Left renal pelvis (tissue), 4 donors: ENCODE measurements around the gene VHLL. TPM values are rescaled to one million over a fixed set of nuclear protein-coding genes. Genes with fewer than 3 reads are reported as not detected.

Source experiments
- DNase-seq, 4 donors: peaks; one replicate each; pipeline ENCODE4 v3.0.0-alpha.2; 2013; ENCODE audit warnings: low read depth in 4 of 4, low spot score in 3 of 4
- polyA plus RNA-seq, 4 donors: library from polyadenylated mRNA; unstranded; fragments of 120-200 nt; gene quantifications; one replicate each; pipeline ENCODE4 v1.2.1, GENCODE V29; 2013; ENCODE audit not compliant: insufficient read length in 4 of 4

The VHLL gene
- polyA plus RNA-seq, 4 donors, result not detected

- no peak for DNase-seq
Measured at GRCh38 chr1:156259805-156260204, 39.3 kb downstream of the VHLL start.

DNA sequence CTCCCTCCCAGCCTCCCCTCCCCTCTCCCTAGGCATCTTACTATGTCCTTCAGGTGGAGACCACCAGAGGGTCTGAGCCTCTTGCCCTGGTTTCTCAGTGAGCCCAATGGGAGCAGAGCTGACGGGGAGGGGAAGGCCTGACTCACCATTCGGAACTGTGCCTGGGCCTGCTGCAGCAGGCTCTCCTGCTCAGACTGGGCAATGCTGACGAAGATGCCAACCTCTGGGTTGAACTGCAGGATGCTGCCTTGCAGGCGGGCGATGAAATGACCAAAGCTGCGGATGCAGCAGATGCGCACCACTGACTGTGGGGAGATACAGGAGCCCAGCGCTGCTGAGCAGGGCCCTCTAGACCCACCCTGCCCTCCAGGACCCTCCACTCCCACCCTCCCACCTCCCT is 40.2 kb downstream of the VHLL start:
- no peak for DNase-seq

- no peak for DNase-seq
Measured at GRCh38 chr1:156257711-156258110, 41.4 kb downstream of the VHLL start.

DNA sequence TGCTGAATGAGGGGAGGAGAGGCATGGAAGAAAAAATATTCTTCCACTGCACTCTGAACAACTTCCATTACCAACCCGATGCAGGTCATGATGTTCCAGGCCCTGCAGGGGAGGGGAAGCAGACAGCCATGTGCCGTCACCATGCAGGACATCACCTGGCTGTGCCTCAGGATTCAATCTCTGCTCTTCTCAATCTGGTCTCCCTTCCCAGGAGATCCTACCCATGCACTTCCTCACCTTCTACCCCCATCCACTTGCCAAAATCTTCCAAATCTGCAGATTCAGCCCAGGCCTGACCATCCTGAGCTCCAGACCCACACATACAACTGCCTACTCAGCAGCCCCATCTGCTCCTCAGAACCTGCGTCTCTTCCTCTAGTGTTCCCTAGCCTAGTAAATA is 45.5 kb downstream of the VHLL start:
- DNase-seq, result no peak

DNA sequence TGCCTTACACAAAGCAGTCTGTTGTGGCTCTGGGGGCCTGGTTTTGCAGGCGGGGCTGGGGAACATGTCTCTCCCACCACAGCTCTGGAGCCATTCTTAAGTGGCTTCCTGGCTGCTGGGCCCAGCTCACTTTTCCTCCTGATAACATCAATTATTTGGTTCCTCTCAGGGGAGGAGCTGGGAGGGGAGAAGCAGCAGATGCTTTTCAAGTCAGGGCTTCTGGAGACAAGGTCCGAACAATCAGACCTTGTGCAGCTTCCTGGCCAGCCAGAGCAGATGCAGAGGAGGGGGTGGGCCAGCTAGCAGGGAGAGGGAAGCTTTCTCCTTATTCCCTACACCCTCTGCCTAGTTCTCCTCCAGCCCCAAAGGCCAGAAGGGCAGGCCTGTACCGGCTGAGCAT is 47.6 kb downstream of the VHLL start:
- no peak for DNase-seq

DNA sequence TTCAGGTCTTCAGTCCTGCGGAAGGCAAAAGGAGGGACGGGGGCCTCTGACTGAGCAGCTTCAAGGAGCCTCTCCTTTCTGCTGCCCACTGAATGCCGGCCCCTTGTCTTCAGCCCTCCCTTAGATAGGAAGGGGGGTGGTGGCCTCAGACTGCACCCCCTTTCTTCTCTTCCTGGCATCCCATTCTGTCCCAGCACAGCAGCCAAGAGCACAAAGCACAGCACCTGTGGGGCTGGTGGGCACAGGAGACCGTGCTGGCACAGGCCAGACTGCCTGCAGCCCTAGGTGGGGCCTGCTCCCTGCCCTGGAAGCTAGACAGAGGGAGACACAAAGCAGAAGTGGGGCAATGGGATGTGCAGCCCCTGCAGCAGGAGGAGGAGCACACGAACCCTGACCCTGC is 49.5 kb downstream of the VHLL start:
- DNase-seq, result no peak

Other genes starting within 250 kb of the VHLL start
- 10 to 100 TPM; 38.3 to 61.2 (median 51.5) TPM for gene UBQLN4, start 245.5 kb downstream of the VHLL start, polyA plus RNA-seq
- 10 to 100 TPM; 35.2 to 69.7 (median 51.8) TPM for gene LAMTOR2, start 244.5 kb downstream of the VHLL start, polyA plus RNA-seq
- 10 to 100 TPM in 3 of 4 donors, 1 to 10 TPM in 1; 1.7 to 66.2 (median 52.7) TPM for gene RAB25, start 238.1 kb downstream of the VHLL start, polyA plus RNA-seq
- 10 to 100 TPM; 40.9 to 46.9 (median 45.0) TPM for gene MEX3A, start 216.8 kb downstream of the VHLL start, polyA plus RNA-seq
- gene LMNA, start 184.6 kb downstream of the VHLL start, polyA plus RNA-seq, result 100 to 1,000 TPM in 2 of 4 donors, 10 to 100 TPM in 2; 94.5 to 161 (median 104) TPM
- 10 to 100 TPM in 3 of 4 donors, 1 to 10 TPM in 1; 2.5 to 26.8 (median 22.4) TPM for gene SEMA4A, start 145.7 kb downstream of the VHLL start, polyA plus RNA-seq
- gene SLC25A44, start 105.2 kb downstream of the VHLL start, polyA plus RNA-seq, result 10 to 100 TPM; 16.6 to 30.5 (median 27.7) TPM
- gene PMF1, start 86.3 kb downstream of the VHLL start, polyA plus RNA-seq, result 100 to 1,000 TPM in 1 of 4 donors, 10 to 100 TPM in 3; 48.8 to 110 (median 80.0) TPM
- 1 to 10 TPM; 1.3 to 7.4 (median 1.9) TPM for gene BGLAP, start 57.1 kb downstream of the VHLL start, polyA plus RNA-seq
- 1 to 10 TPM; 2.4 to 6.8 (median 4.0) TPM for gene PAQR6, start 51.3 kb downstream of the VHLL start, polyA plus RNA-seq
- 10 to 100 TPM; 34.1 to 70.1 (median 56.0) TPM for gene SMG5, start 16.5 kb downstream of the VHLL start, polyA plus RNA-seq
- gene TMEM79, start 15.0 kb downstream of the VHLL start, polyA plus RNA-seq, result 1 to 10 TPM; 4.1 to 9.2 (median 6.1) TPM
- gene GLMP, start 3.6 kb downstream of the VHLL start, polyA plus RNA-seq, result 10 to 100 TPM; 53.7 to 66.3 (median 63.0) TPM
- gene CCT3, start 39.0 kb upstream of the VHLL start, polyA plus RNA-seq, result 100 to 1,000 TPM; 211 to 364 (median 337) TPM
- 1 to 10 TPM in 2 of 4 donors, under 1 TPM in 2; 0.23 to 2.2 (median 0.67) TPM for gene TSACC, start 39.2 kb upstream of the VHLL start, polyA plus RNA-seq
- 10 to 100 TPM in 3 of 4 donors, under 1 TPM in 1; 0.26 to 26.3 (median 10.4) TPM for gene RHBG, start 69.9 kb upstream of the VHLL start, polyA plus RNA-seq
- gene MEF2D, start 201.5 kb upstream of the VHLL start, polyA plus RNA-seq, result 10 to 100 TPM; 21.1 to 30.2 (median 24.2) TPM